GM23338 (cell line): ENCODE measurements around the gene PTGDR2.

Experiments used
- CTCF ChIP-seq, 2 experiments: fragments of 200-600 bp in 1 of 2; sonication (generic) in 1 of 2; conservative IDR thresholded peaks; 2 replicates each; pipeline versions ENCODE4 v1.5.1 to v1.6.1; 2016 to 2017; ENCODE audit warnings: antibody characterized with exemption in 2 of 2, low read depth in 2 of 2, mild to moderate bottlenecking in 2 of 2, moderate library complexity in 1 of 2
- EZH2 ChIP-seq: fragments of 200-600 bp; sonication (generic); IDR thresholded peaks from one replicate; pipeline ENCODE4 v1.8.0; 2017; ENCODE audit warnings: antibody characterized with exemption, mild to moderate bottlenecking, low read depth; ENCODE audit not compliant: unreplicated experiment
- POLR2AphosphoS5 ChIP-seq: IDR thresholded peaks from 2 replicates; pipeline ENCODE4 v1.6.1; 2016; ENCODE audit warnings: antibody characterized with exemption, low read depth
- ZNF331 ChIP-seq: fragments of 250-450 bp; sonication (Bioruptor Pico); IDR thresholded peaks from 2 replicates; pipeline ENCODE4 v1.5.0; 2020; ENCODE audit warnings: low read depth, mild to moderate bottlenecking, moderate library complexity
- TF ChIP-seq, protein P1 (sequence below): IDR thresholded peaks from one replicate; pipeline ENCODE4 v1.6.1; 2018; ENCODE audit warnings: antibody characterized with exemption; ENCODE audit not compliant: unreplicated experiment
- TF ChIP-seq, protein P2 (sequence below): IDR thresholded peaks from 2 replicates; pipeline ENCODE4 v1.6.1; 2016; ENCODE audit warnings: antibody characterized with exemption

DNA sequence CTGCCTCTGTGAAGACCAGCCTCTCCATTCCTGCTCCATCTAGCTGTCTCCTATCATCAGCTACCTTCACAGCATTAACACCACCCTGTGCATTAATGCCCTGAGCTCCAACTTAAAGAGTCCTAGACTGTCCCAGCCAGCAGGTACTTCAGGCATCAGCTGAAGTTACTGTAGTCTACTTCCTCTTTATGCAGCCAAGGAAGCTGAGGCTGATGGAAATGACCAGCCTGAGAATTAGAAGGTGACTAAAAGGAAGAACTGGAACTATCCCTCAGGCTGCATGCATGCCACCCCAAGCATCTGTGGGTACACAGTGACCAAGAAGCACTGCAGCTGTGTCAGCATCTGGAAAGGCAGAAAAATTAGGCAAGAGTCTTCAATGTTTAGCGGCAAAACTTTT lies 42.4 kb downstream of the PTGDR2 start:
- TF ChIP-seq CTCF (conservative IDR thresholded peaks at IDR 0.05; ENCODE audit: low read depth in 2 of 2) (no peak), POLR2AphosphoS5 (no peak), EZH2 (no peak), ZNF331 (CRISPR knock-in tag) (no peak)
- TF ChIP-seq, protein P1, sequence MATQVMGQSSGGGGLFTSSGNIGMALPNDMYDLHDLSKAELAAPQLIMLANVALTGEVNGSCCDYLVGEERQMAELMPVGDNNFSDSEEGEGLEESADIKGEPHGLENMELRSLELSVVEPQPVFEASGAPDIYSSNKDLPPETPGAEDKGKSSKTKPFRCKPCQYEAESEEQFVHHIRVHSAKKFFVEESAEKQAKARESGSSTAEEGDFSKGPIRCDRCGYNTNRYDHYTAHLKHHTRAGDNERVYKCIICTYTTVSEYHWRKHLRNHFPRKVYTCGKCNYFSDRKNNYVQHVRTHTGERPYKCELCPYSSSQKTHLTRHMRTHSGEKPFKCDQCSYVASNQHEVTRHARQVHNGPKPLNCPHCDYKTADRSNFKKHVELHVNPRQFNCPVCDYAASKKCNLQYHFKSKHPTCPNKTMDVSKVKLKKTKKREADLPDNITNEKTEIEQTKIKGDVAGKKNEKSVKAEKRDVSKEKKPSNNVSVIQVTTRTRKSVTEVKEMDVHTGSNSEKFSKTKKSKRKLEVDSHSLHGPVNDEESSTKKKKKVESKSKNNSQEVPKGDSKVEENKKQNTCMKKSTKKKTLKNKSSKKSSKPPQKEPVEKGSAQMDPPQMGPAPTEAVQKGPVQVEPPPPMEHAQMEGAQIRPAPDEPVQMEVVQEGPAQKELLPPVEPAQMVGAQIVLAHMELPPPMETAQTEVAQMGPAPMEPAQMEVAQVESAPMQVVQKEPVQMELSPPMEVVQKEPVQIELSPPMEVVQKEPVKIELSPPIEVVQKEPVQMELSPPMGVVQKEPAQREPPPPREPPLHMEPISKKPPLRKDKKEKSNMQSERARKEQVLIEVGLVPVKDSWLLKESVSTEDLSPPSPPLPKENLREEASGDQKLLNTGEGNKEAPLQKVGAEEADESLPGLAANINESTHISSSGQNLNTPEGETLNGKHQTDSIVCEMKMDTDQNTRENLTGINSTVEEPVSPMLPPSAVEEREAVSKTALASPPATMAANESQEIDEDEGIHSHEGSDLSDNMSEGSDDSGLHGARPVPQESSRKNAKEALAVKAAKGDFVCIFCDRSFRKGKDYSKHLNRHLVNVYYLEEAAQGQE, result no peak
- TF ChIP-seq, protein P2, sequence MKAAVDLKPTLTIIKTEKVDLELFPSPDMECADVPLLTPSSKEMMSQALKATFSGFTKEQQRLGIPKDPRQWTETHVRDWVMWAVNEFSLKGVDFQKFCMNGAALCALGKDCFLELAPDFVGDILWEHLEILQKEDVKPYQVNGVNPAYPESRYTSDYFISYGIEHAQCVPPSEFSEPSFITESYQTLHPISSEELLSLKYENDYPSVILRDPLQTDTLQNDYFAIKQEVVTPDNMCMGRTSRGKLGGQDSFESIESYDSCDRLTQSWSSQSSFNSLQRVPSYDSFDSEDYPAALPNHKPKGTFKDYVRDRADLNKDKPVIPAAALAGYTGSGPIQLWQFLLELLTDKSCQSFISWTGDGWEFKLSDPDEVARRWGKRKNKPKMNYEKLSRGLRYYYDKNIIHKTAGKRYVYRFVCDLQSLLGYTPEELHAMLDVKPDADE, result no peak
